K562 (cell line): ENCODE data around the gene NUP188. TPM values are rescaled to one million over a fixed set of nuclear protein-coding genes. Genes with fewer than 3 reads are reported as not detected.

ENCODE experiments used
- ATAC-seq: fragments of 200-7000 bp; cut with Tn5 transposase; 3 replicates; pipeline ENCODE4 v1.9.1; 2020; ENCODE audit warnings: moderate library complexity
- BruUV-seq: library from RNA; stranded (reverse); fragments of 400-500 nt; replicated peaks from 2 replicates; lab custom pipeline; 2021; lab: Mats Ljungman, UMichigan
- CTCF ChIA-PET: fragments of 300-600 bp; formaldehyde crosslinking; extraction: SDS; loops from one replicate; lab custom pipeline; 2021; ENCODE audit warnings: low intra/inter-chr PET ratio; lab: Yijun Ruan, JAX
- POLR2A ChIA-PET: fragments of 300-600, 350-650 bp; sonication (Branson Sonifier 250); formaldehyde crosslinking; extraction: SDS; loops from one replicate; lab custom pipeline; 2021; ENCODE audit warnings: antibody characterized with exemption, inconsistent platforms; lab: Yijun Ruan, JAX
- DNase-seq, 4 experiments: peaks; one replicate each; pipeline versions ENCODE4 v3.0.0 to v3.0.0-alpha.2; 2011 to 2018; ENCODE audit warnings: low spot score in 3 of 4, mixed read lengths in 3 of 4; ENCODE audit errors: extremely low read depth in 1 of 4
- FAIRE-seq: peaks from 2 replicates; lab custom pipeline; 2011; peaks lifted over from hg19 to GRCh38; lab: Jason Lieb, UNC
- H2AFZ ChIP-seq: 2 replicates; pipeline ENCODE4 v1.6.0; 2011; ENCODE audit warnings: low read depth, low read length, control low read depth, inconsistent platforms
- H3K27ac ChIP-seq: fragments of 200-600 bp; 3 replicates; pipeline ENCODE4 v1.8.0; 2011; ENCODE audit warnings: low read depth, mild to moderate bottlenecking, control low read depth, inconsistent platforms, low read length, moderate library complexity, mixed read lengths; ENCODE audit errors: extremely low read depth
- H3K27me3 ChIP-seq, 2 experiments: fragments of 300-600 bp in 1 of 2; 2 replicates in 1 of 2; 3 replicates in 1 of 2; pipeline versions ENCODE4 v1.6.0 to v1.8.0; 2011; ENCODE audit warnings: inconsistent platforms in 2 of 2, low read length in 2 of 2, mild to moderate bottlenecking in 1 of 2, mixed read lengths in 1 of 2, moderate library complexity in 1 of 2; ENCODE audit not compliant: control insufficient read depth in 2 of 2, insufficient read depth in 2 of 2
- H3K36me3 ChIP-seq: fragments of 300-600 bp; 3 replicates; pipeline ENCODE4 v1.8.0; 2011; ENCODE audit warnings: mild to moderate bottlenecking, low read length, inconsistent platforms; ENCODE audit not compliant: control insufficient read depth, insufficient read depth
- H3K4me1 ChIP-seq, 2 experiments: fragments of 200-600 bp in 1 of 2; replicated peaks in 1 of 2; 2 replicates in 1 of 2; 3 replicates in 1 of 2; pipeline versions ENCODE4 v1.5.1 to v1.8.0; 2011; ENCODE audit warnings: inconsistent platforms in 2 of 2, low read length in 2 of 2, mild to moderate bottlenecking in 1 of 2, mixed read lengths in 1 of 2, moderate library complexity in 1 of 2; ENCODE audit not compliant: control insufficient read depth in 2 of 2, insufficient read depth in 2 of 2
- H3K4me2 ChIP-seq: 2 replicates; pipeline ENCODE4 v1.6.1; 2011; ENCODE audit warnings: low read length, control low read depth, inconsistent platforms, mixed read lengths; ENCODE audit not compliant: insufficient read depth
- H3K4me3 ChIP-seq: fragments of 200-600 bp; sonication (generic), shearing (Covaris generic); 2 replicates; pipeline ENCODE4 v1.5.1; 2016; ENCODE audit warnings: control low read depth, inconsistent platforms
- H3K79me2 ChIP-seq: fragments of 200-600 bp; 3 replicates; pipeline ENCODE4 v1.8.0; 2011; ENCODE audit warnings: low read length, inconsistent platforms; ENCODE audit not compliant: control insufficient read depth, insufficient read depth
- H3K9ac ChIP-seq, 2 experiments: 2 replicates each; pipeline versions ENCODE4 v1.6.0 to v1.6.1; 2011; ENCODE audit warnings: low read depth in 2 of 2, low read length in 2 of 2, control low read depth in 1 of 2, inconsistent platforms in 1 of 2, mild to moderate bottlenecking in 1 of 2, mixed read lengths in 1 of 2; ENCODE audit not compliant: insufficient read depth in 1 of 2
- H3K9me1 ChIP-seq: one replicate; pipeline ENCODE4 v1.6.0; 2011; ENCODE audit warnings: inconsistent platforms, mild to moderate bottlenecking, low read length, moderate library complexity; ENCODE audit not compliant: control insufficient read depth, insufficient read depth
- H3K9me3 ChIP-seq: replicated peaks from 2 replicates; pipeline ENCODE4 v1.5.1; 2011; ENCODE audit warnings: low read depth, low read length, inconsistent platforms; ENCODE audit not compliant: control insufficient read depth, insufficient read depth
- H4K20me1 ChIP-seq: replicated peaks from 2 replicates; pipeline ENCODE4 v1.6.1; 2011; ENCODE audit warnings: low read length, inconsistent platforms, mixed read lengths; ENCODE audit not compliant: control insufficient read depth, insufficient read depth
- MAX ChIP-seq: sonication (generic); formaldehyde crosslinking; IDR thresholded peaks from 2 replicates; pipeline ENCODE4 v1.9.0; 2022; ENCODE audit warnings: mild to moderate bottlenecking, missing genetic modification reagents
- POLR2G ChIP-seq: fragments of 200-400 bp; formaldehyde crosslinking; IDR thresholded peaks from 2 replicates; pipeline ENCODE4 v1.6.1; 2017; ENCODE audit warnings: low read depth, mild to moderate bottlenecking, antibody characterized with exemption, low read length, moderate library complexity
- ZNF655 ChIP-seq: fragments of 250-450 bp; sonication (Bioruptor Pico); IDR thresholded peaks from 2 replicates; pipeline ENCODE4 v1.5.0; 2021
- WGBS: fragments of 100-300 bp; shearing (Covaris generic); methylation state at CpG from one replicate; pipeline ENCODE4 v1.1.6; 2016; ENCODE audit warnings: low coverage, mixed read lengths; ENCODE audit not compliant: insufficient coverage; ENCODE audit errors: missing lambda C conversion rate; 5-methylcytosine and 5-hydroxymethylcytosine counted together
- in situ Hi-C: fragments of 300-500 bp; cut with MboI; formaldehyde crosslinking; loops from 4 replicates; pipeline ENCODE4 v1.15.0; 2018; ENCODE audit warnings: inconsistent platforms, mixed read lengths
- intact Hi-C: fragments of 100-400 bp; cut with micrococcal nuclease; formaldehyde crosslinking; loops from 2 replicates; pipeline ENCODE4 v1.14.2; 2022
- polyA plus RNA-seq, 8 experiments: library from polyadenylated mRNA; depleted of rRNA in 4 of 8; stranded (reverse) in 5 of 8; unstranded in 3 of 8; fragments of >200 nt; fragmentation: Nextera tagmentation in 2 of 8; fragmentation: Illumina TruSeq in 1 of 8; extraction: Ambion mirVana in 2 of 8; extraction: Trizol in 1 of 8; gene quantifications; 2 replicates each; pipeline versions ENCODE4 v1.2.1 to v1.2.3, GENCODE V29; 2011 to 2014; ENCODE audit warnings: inconsistent platforms in 1 of 8, missing spikeins in 1 of 8
- total RNA-seq, 7 experiments: library from RNA; depleted of rRNA in 6 of 7; stranded (reverse); fragments of >200 nt in 6 of 7; fragmentation: Illumina TruSeq in 2 of 7; extraction: Trizol in 2 of 7; gene quantifications; 2 replicates each; pipeline versions ENCODE4 v1.2.1 to v1.2.3, GENCODE V29; 2011 to 2021; ENCODE audit warnings: low replicate concordance in 1 of 7

Gene NUP188
- total and polyA plus RNA-seq, 9 of the 15 experiments (the other 6 are each of a cell fraction or from before 2014, with no cell fraction given): 11.7 to 135 (median 70.6) TPM

- ChIA-PET CTCF (no interaction called here), POLR2A (interaction anchor here (0.6 to 2.0 kb wide), 4 partner anchors 11 to 735 kb away, joined by 3 to 6 read pairs (median 4); no protein-coding TSS in a partner anchor)
- Histone ChIP-seq H3K36me3 (peaks cover 20% of the 10 kb centered on the region; the same call in 2 of the 3 replicates), H4K20me1 (no peaks in the 10 kb centered on the region; the same call in 1 of the 2 replicates), H3K27me3 (no peaks in the 10 kb centered on the region), H2AFZ (no peak overlapping the region), H3K79me2 (no peaks in the 10 kb centered on the region), H3K4me1 (peaks cover 0 to 28% of the 10 kb centered on the region in 2 experiments; a peak in 1 of 5 replicates), H3K9ac (peak overlapping the region in 1 of 2 experiments; percentile 66; a peak in 2 of 4 replicates), H3K9me1 (no peaks in the 10 kb centered on the region), H3K27ac (no peak overlapping the region), H3K9me3 (no peaks in the 10 kb centered on the region), H3K4me3 (no peak overlapping the region), H3K4me2 (no peak overlapping the region)
- DNase-seq (no peak), ATAC-seq (no peak; the same call in 1 of the 3 replicates), FAIRE-seq (no peak)
- 78% methylated on average over 18 of the region's 23 CpGs for WGBS
- no TSS peak for BruUV-seq
- intact Hi-C loops (no loop called here), in situ Hi-C loops (no loop called here)
- TF ChIP-seq POLR2G (0 out of 2 replicates have a peak, but pooled peaks have one; percentile 23), ZNF655 (CRISPR knock-in tag) (no peak), MAX (peak; percentile 50)
Measured at GRCh38 chr9:128902351-128903078, 45.0 kb upstream of the NUP188 start.
